Esophagus muscularis mucosa (tissue), 3 donors: ENCODE results near the gene ZNF224.

Experiments used
- POLR2A ChIP-seq: fragments of 450-650 bp; IDR thresholded peaks from one replicate; pipeline ENCODE4 v1.6.1; 2017; ENCODE audit warnings: antibody characterized with exemption, moderate library complexity, mild to moderate bottlenecking, low read depth
- POLR2AphosphoS5 ChIP-seq, 2 donors: sonication (generic); formaldehyde crosslinking; IDR thresholded peaks; one replicate each; pipeline ENCODE4 v1.6.1; 2017; ENCODE audit warnings: antibody characterized with exemption in 2 of 2
- TF ChIP-seq, protein P1 (sequence below), 3 experiments: fragments of 200-600 bp in 2 of 3; fragments of 450-650 bp in 1 of 3; sonication (generic) in 2 of 3; IDR thresholded peaks; one replicate each; pipeline ENCODE4 v1.5.1; 2017 to 2019; ENCODE audit warnings: antibody characterized with exemption in 3 of 3, mild to moderate bottlenecking in 2 of 3, moderate library complexity in 1 of 3

DNA sequence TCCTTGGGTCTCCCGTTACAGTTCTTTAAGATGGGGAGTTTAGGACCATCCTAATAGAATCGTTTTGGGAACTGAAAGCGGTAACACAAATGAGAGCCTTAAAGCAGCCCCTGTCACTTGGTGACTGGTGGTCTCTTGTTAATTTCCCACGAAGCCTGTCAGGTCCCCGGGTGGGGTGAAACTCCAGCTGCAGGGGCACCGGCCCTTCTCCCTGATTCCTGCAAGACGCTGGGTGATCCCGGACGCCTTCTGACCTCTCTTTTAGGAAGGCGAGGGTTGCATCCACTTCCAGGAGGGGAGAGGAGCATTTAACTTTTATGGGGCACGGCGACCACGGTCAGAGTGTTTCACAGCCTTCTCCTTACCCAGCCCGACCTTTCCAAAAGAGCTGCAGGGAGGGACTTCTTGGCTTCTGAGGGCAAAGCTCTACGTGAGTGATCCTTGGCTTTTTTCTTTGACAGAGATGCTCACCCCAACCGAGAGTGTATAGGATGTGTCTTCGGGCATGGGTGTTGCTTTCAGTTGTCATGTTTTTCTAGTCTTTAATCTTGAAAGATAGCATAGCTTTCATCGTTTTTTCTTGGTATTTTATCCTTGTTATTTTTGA, 19.7 kb downstream of the ZNF224 start:
- TF ChIP-seq, protein P1, sequence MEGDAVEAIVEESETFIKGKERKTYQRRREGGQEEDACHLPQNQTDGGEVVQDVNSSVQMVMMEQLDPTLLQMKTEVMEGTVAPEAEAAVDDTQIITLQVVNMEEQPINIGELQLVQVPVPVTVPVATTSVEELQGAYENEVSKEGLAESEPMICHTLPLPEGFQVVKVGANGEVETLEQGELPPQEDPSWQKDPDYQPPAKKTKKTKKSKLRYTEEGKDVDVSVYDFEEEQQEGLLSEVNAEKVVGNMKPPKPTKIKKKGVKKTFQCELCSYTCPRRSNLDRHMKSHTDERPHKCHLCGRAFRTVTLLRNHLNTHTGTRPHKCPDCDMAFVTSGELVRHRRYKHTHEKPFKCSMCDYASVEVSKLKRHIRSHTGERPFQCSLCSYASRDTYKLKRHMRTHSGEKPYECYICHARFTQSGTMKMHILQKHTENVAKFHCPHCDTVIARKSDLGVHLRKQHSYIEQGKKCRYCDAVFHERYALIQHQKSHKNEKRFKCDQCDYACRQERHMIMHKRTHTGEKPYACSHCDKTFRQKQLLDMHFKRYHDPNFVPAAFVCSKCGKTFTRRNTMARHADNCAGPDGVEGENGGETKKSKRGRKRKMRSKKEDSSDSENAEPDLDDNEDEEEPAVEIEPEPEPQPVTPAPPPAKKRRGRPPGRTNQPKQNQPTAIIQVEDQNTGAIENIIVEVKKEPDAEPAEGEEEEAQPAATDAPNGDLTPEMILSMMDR (IDR thresholded peaks at IDR 0.05): no peak
- TF ChIP-seq POLR2AphosphoS5 (IDR thresholded peaks at IDR 0.05) (no peak), POLR2A (no peak)
